GM23338 (cell line): ENCODE measurements around the gene GRM4. TPM values are rescaled to one million over a fixed set of nuclear protein-coding genes. Genes with fewer than 3 reads are reported as not detected.

Experiments used
- ATAC-seq: fragments of 200-7000 bp; cut with Tn5 transposase; 3 replicates; pipeline ENCODE4 v1.9.1; 2020
- DNase-seq: peaks from one replicate; pipeline ENCODE4 v3.0.0-alpha.2; 2015; ENCODE audit warnings: low spot score
- H2AFZ ChIP-seq: fragments of 200-600 bp; sonication (generic); 2 replicates; pipeline ENCODE4 v1.8.0; 2016; ENCODE audit warnings: antibody characterized with exemption, mild to moderate bottlenecking, moderate library complexity
- H3F3A ChIP-seq: fragments of 200-600 bp; sonication (generic); replicated peaks from 2 replicates; pipeline ENCODE4 v1.8.0; 2017; ENCODE audit warnings: antibody characterized with exemption, mixed run types, low read depth
- H3K27ac ChIP-seq: fragments of 200-600 bp; sonication (generic); 2 replicates; pipeline ENCODE4 v1.6.1; 2016; ENCODE audit warnings: low read depth
- H3K27me3 ChIP-seq: fragments of 200-600 bp; sonication (generic); 2 replicates; pipeline ENCODE4 v1.8.0; 2016; ENCODE audit warnings: mild to moderate bottlenecking, mixed run types, moderate library complexity; ENCODE audit not compliant: insufficient read depth
- H3K36me3 ChIP-seq: fragments of 200-600 bp; sonication (generic); 2 replicates; pipeline ENCODE4 v1.8.0; 2016; ENCODE audit warnings: mild to moderate bottlenecking; ENCODE audit not compliant: insufficient read depth
- H3K4me1 ChIP-seq: fragments of 200-600 bp; sonication (generic); 2 replicates; pipeline ENCODE4 v1.8.0; 2016; ENCODE audit warnings: mild to moderate bottlenecking, moderate library complexity; ENCODE audit not compliant: insufficient read depth
- H3K4me2 ChIP-seq: fragments of 200-600 bp; sonication (generic); 2 replicates; pipeline ENCODE4 v1.7.1; 2017; ENCODE audit warnings: mixed run types
- H3K4me3 ChIP-seq: fragments of 200-600 bp; sonication (generic); 2 replicates; pipeline ENCODE4 v1.6.1; 2016; ENCODE audit warnings: mixed run types
- H3K79me2 ChIP-seq: fragments of 200-600 bp; sonication (generic); replicated peaks from 2 replicates; pipeline ENCODE4 v1.8.0; 2017; ENCODE audit warnings: mild to moderate bottlenecking; ENCODE audit not compliant: insufficient read depth
- H3K9me2 ChIP-seq: fragments of 200-600 bp; sonication (generic); 2 replicates; pipeline ENCODE4 v1.8.0; 2017; ENCODE audit not compliant: insufficient read depth
- H4K20me1 ChIP-seq: fragments of 200-600 bp; sonication (generic); replicated peaks from 2 replicates; pipeline ENCODE4 v1.8.0; 2017; ENCODE audit warnings: mild to moderate bottlenecking; ENCODE audit not compliant: insufficient read depth
- H3K27ac Mint-ChIP-seq: 2 replicates; pipeline ENCODE4 v1.8.0; 2020; ENCODE audit warnings: inconsistent platforms, mild to moderate bottlenecking, moderate library complexity, mixed read lengths
- H3K27me3 Mint-ChIP-seq: 3 replicates; pipeline ENCODE4 v1.8.0; 2022; ENCODE audit warnings: low read depth, mild to moderate bottlenecking, moderate library complexity, mixed read lengths, inconsistent platforms; ENCODE audit not compliant: insufficient read depth, poor library complexity
- H3K36me3 Mint-ChIP-seq: 3 replicates; pipeline ENCODE4 v1.8.0; 2021; ENCODE audit warnings: low read depth, mild to moderate bottlenecking, inconsistent platforms, moderate library complexity, mixed read lengths
- H3K4me1 Mint-ChIP-seq: 3 replicates; pipeline ENCODE4 v1.8.0; 2020; ENCODE audit warnings: mild to moderate bottlenecking, inconsistent platforms, mixed read lengths
- H3K4me3 Mint-ChIP-seq: 3 replicates; pipeline ENCODE4 v1.8.0; 2021; ENCODE audit warnings: moderate library complexity, mild to moderate bottlenecking, inconsistent platforms, mixed read lengths
- H3K9me3 Mint-ChIP-seq: 3 replicates; pipeline ENCODE4 v1.8.0; 2020; ENCODE audit warnings: moderate library complexity, mild to moderate bottlenecking, inconsistent platforms, mixed read lengths
- CREB1 ChIP-seq: fragments of 250-450 bp; sonication (Bioruptor Pico); IDR thresholded peaks from 2 replicates; pipeline ENCODE4 v1.5.0; 2020; ENCODE audit warnings: low read depth, mild to moderate bottlenecking, moderate library complexity
- EZH2 ChIP-seq: fragments of 200-600 bp; sonication (generic); IDR thresholded peaks from one replicate; pipeline ENCODE4 v1.8.0; 2017; ENCODE audit warnings: antibody characterized with exemption, mild to moderate bottlenecking, low read depth; ENCODE audit not compliant: unreplicated experiment
- EZH2phosphoT487 ChIP-seq: fragments of 200-600 bp; sonication (generic); IDR thresholded peaks from one replicate; pipeline ENCODE4 v1.8.1; 2018; ENCODE audit warnings: antibody characterized with exemption; ENCODE audit not compliant: unreplicated experiment
- JUNB ChIP-seq: IDR thresholded peaks from one replicate; pipeline ENCODE4 v1.6.1; 2016; ENCODE audit warnings: antibody characterized with exemption; ENCODE audit not compliant: unreplicated experiment
- NANOG ChIP-seq: IDR thresholded peaks from 2 replicates; pipeline ENCODE4 v1.6.1; 2016; ENCODE audit warnings: antibody characterized with exemption, borderline replicate concordance
- POLR2AphosphoS5 ChIP-seq: IDR thresholded peaks from 2 replicates; pipeline ENCODE4 v1.6.1; 2016; ENCODE audit warnings: antibody characterized with exemption, low read depth
- ZNF114 ChIP-seq: fragments of 250-450 bp; sonication (Bioruptor Pico); IDR thresholded peaks from 2 replicates; pipeline ENCODE4 v1.5.0; 2020; ENCODE audit warnings: mild to moderate bottlenecking, moderate library complexity
- polyA plus RNA-seq: library from polyadenylated mRNA; unstranded; fragments of >200 nt; fragmentation: Nextera tagmentation; extraction: Ambion mirVana; gene quantifications from 2 replicates; pipeline ENCODE4 v1.2.1, GENCODE V29; 2016
- total RNA-seq: library from RNA; depleted of rRNA; stranded (reverse); fragments of >200 nt; shearing (Covaris generic); gene quantifications from 2 replicates; pipeline ENCODE4 v1.2.3, GENCODE V29; 2014
- TF ChIP-seq, protein P1 (sequence below): fragments of 250-450 bp; sonication (Bioruptor Pico); IDR thresholded peaks from 2 replicates; pipeline ENCODE4 v1.5.0; 2020; ENCODE audit warnings: mild to moderate bottlenecking, moderate library complexity
- TF ChIP-seq, protein P2 (sequence below): IDR thresholded peaks from 2 replicates; pipeline ENCODE4 v1.6.1; 2016; ENCODE audit warnings: antibody characterized with exemption

The GRM4 gene
- total and polyA plus RNA-seq, 2 experiments from 2014 or later: 7.0 to 30.6 TPM

- TF ChIP-seq, protein P1, sequence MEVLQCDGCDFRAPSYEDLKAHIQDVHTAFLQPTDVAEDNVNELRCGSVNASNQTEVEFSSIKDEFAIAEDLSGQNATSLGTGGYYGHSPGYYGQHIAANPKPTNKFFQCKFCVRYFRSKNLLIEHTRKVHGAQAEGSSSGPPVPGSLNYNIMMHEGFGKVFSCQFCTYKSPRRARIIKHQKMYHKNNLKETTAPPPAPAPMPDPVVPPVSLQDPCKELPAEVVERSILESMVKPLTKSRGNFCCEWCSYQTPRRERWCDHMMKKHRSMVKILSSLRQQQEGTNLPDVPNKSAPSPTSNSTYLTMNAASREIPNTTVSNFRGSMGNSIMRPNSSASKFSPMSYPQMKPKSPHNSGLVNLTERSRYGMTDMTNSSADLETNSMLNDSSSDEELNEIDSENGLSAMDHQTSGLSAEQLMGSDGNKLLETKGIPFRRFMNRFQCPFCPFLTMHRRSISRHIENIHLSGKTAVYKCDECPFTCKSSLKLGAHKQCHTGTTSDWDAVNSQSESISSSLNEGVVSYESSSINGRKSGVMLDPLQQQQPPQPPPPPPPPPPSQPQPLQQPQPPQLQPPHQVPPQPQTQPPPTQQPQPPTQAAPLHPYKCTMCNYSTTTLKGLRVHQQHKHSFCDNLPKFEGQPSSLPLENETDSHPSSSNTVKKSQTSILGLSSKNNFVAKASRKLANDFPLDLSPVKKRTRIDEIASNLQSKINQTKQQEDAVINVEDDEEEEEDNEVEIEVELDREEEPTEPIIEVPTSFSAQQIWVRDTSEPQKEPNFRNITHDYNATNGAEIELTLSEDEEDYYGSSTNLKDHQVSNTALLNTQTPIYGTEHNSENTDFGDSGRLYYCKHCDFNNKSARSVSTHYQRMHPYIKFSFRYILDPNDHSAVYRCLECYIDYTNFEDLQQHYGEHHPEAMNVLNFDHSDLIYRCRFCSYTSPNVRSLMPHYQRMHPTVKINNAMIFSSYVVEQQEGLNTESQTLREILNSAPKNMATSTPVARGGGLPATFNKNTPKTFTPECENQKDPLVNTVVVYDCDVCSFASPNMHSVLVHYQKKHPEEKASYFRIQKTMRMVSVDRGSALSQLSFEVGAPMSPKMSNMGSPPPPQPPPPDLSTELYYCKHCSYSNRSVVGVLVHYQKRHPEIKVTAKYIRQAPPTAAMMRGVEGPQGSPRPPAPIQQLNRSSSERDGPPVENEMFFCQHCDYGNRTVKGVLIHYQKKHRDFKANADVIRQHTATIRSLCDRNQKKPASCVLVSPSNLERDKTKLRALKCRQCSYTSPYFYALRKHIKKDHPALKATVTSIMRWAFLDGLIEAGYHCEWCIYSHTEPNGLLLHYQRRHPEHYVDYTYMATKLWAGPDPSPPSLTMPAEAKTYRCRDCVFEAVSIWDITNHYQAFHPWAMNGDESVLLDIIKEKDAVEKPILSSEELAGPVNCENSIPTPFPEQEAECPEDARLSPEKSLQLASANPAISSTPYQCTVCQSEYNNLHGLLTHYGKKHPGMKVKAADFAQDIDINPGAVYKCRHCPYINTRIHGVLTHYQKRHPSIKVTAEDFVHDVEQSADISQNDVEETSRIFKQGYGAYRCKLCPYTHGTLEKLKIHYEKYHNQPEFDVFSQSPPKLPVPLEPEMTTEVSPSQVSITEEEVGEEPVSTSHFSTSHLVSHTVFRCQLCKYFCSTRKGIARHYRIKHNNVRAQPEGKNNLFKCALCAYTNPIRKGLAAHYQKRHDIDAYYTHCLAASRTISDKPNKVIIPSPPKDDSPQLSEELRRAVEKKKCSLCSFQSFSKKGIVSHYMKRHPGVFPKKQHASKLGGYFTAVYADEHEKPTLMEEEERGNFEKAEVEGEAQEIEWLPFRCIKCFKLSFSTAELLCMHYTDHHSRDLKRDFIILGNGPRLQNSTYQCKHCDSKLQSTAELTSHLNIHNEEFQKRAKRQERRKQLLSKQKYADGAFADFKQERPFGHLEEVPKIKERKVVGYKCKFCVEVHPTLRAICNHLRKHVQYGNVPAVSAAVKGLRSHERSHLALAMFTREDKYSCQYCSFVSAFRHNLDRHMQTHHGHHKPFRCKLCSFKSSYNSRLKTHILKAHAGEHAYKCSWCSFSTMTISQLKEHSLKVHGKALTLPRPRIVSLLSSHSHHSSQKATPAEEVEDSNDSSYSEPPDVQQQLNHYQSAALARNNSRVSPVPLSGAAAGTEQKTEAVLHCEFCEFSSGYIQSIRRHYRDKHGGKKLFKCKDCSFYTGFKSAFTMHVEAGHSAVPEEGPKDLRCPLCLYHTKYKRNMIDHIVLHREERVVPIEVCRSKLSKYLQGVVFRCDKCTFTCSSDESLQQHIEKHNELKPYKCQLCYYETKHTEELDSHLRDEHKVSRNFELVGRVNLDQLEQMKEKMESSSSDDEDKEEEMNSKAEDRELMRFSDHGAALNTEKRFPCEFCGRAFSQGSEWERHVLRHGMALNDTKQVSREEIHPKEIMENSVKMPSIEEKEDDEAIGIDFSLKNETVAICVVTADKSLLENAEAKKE (CRISPR knock-in tag): no peak
- TF ChIP-seq CREB1 (CRISPR knock-in tag): no peak
- no peak for TF ChIP-seq EZH2phosphoT487
- no peak for TF ChIP-seq POLR2AphosphoS5
These were observed 43.7 kb downstream of the GRM4 start (continued) for GRCh38 chr6:34102099-34102656.

DNA sequence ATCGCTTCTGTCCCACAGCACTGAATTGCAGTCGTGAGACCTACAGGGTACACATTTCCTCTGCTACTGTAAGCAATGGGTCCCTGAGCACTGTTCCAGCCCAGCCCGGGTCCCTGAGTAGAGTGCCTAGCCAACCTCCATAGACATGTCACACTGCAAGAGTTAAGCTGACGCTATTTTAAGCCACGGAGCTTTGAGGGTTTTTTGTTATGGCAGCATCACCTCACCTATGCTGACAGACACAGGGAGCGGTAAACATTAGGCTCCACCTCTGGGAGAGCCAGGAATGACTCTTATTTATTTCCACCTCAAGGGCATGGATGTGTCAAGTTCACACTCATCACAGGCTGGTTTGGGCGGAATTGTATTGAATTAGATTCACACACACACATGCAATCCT lies 45.1 kb downstream of the GRM4 start:
- TF ChIP-seq POLR2AphosphoS5 (no peak), ZNF114 (CRISPR knock-in tag) (no peak), EZH2phosphoT487 (no peak), NANOG (no peak), JUNB (no peak), CREB1 (CRISPR knock-in tag) (no peak), EZH2 (no peak)
- TF ChIP-seq, protein P2, sequence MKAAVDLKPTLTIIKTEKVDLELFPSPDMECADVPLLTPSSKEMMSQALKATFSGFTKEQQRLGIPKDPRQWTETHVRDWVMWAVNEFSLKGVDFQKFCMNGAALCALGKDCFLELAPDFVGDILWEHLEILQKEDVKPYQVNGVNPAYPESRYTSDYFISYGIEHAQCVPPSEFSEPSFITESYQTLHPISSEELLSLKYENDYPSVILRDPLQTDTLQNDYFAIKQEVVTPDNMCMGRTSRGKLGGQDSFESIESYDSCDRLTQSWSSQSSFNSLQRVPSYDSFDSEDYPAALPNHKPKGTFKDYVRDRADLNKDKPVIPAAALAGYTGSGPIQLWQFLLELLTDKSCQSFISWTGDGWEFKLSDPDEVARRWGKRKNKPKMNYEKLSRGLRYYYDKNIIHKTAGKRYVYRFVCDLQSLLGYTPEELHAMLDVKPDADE: no peak
- Histone ChIP-seq H2AFZ (no peak overlapping the region), H3K4me2 (no peak overlapping the region), H3K9me2 (no peaks in the 10 kb centered on the region), H3K4me1 (no peaks in the 10 kb centered on the region; the same call in 1 of the 2 replicates), H3K27ac (no peak overlapping the region), H4K20me1 (no peaks in the 10 kb centered on the region; the same call in 1 of the 2 replicates), H3K4me3 (no peak overlapping the region), H3F3A (no peaks in the 10 kb centered on the region), H3K36me3 (no peaks in the 10 kb centered on the region), H3K79me2 (no peaks in the 10 kb centered on the region), H3K27me3 (no peaks in the 10 kb centered on the region)
- peaks cover 17% of the 10 kb centered on the region for H3K27me3 Mint-ChIP-seq
- no peaks in the 10 kb centered on the region; the same call in 2 of the 3 replicates for H3K36me3 Mint-ChIP-seq
- no peak for DNase-seq
- H3K4me1 Mint-ChIP-seq: peaks cover 44% of the 10 kb centered on the region
- H3K9me3 Mint-ChIP-seq: no peaks in the 10 kb centered on the region
- no peak overlapping the region for H3K27ac Mint-ChIP-seq
- ATAC-seq: no peak
- H3K4me3 Mint-ChIP-seq: no peak overlapping the region
